ENCODE results near the gene KLF4.

- no peak for TF ChIP-seq POLR2A (IDR thresholded peaks at IDR 0.05; ENCODE audit: low read depth)
- TF ChIP-seq CTCF (IDR thresholded peaks at IDR 0.05): no peak
- TF ChIP-seq EP300 (IDR thresholded peaks at IDR 0.05): no peak
- TF ChIP-seq POLR2AphosphoS5 (IDR thresholded peaks at IDR 0.05): no peak
Observed at GRCh38 chr9:107474124-107474523, 15.4 kb downstream of the KLF4 start.
